GM13977 (cell line): ENCODE data around the gene AURKAIP1.
"Not testable (repeated sequence)": the region's sequence is repeated elsewhere in the genome, so short reads cannot be mapped to it uniquely, and the experiment has no call there.

ENCODE experiments used
- DNase-seq: peaks from one replicate; pipeline ENCODE4 v3.0.0; 2012; ENCODE audit warnings: low spot score
- CTCF ChIP-seq: IDR thresholded peaks from 2 replicates; pipeline ENCODE4 v1.5.1; 2012; ENCODE audit warnings: mild to moderate bottlenecking, control low read depth; ENCODE audit not compliant: insufficient read depth; ENCODE audit errors: extremely low read depth, missing control alignments
- in situ Hi-C: fragments of 300-500 bp; cut with MboI; formaldehyde crosslinking; loops from one replicate; pipeline ENCODE4 v1.12.0; 2022; ENCODE audit warnings: low sequenced_read_pairs, low pct_unique_long_range_greater_than_20kb, mixed read lengths, inconsistent platforms; ENCODE audit not compliant: unreplicated experiment

Gene AURKAIP1

GRCh38 chr1:1371746-1372711 is 3.0 kb downstream of the AURKAIP1 start:
- TF ChIP-seq CTCF, result peak; percentile 91
- peak; percentile 89 for DNase-seq
- in situ Hi-C loops, result no loop called here

- in situ Hi-C loops, result no loop called here
- no peak for TF ChIP-seq CTCF
- DNase-seq, result no peak
These were observed 3.7 kb downstream of the AURKAIP1 start for GRCh38 chr1:1371364-1371745.

- DNase-seq, result no peak
- no peak for TF ChIP-seq CTCF
- in situ Hi-C loops, result no loop called here
These were observed 4.2 kb downstream of the AURKAIP1 start for GRCh38 chr1:1370771-1371300.

- in situ Hi-C loops, DNase-seq: not testable (repeated sequence)
These were observed 4.9 kb downstream of the AURKAIP1 start for GRCh38 chr1:1370094-1370493.

- DNase-seq, result no peak
These were observed 7.7 kb downstream of the AURKAIP1 start for GRCh38 chr1:1367315-1367714.

GRCh38 chr1:1366699-1367066 is 8.3 kb downstream of the AURKAIP1 start:
- DNase-seq, result no peak
- in situ Hi-C loops, result no loop called here
- TF ChIP-seq CTCF, result no peak

More at GRCh38 chr1:1367315-1367714, 7.7 kb downstream of the AURKAIP1 start:
- in situ Hi-C loops, result no loop called here
- no peak for TF ChIP-seq CTCF
